B cell (primary cell): ENCODE measurements around the gene KLRC1. TPM values are rescaled to one million over a fixed set of nuclear protein-coding genes. Genes with fewer than 3 reads are reported as not detected.
"Not testable (repeated sequence)": the region's sequence is repeated elsewhere in the genome, so short reads cannot be mapped to it uniquely, and the experiment has no call there.

ENCODE experiments used
- ATAC-seq: fragments of 200-7000 bp; cut with Tn5 transposase; one replicate; pipeline ENCODE4 v1.10.0; 2021; ENCODE audit warnings: low read depth, mild to moderate bottlenecking, moderate number of reproducible peaks, moderate library complexity
- CTCF ChIA-PET: fragments of 350-600 bp; sonication (Branson Sonifier 250); formaldehyde crosslinking; loops from one replicate; lab custom pipeline; 2021; ENCODE audit warnings: antibody characterized with exemption, inconsistent platforms; lab: Charles Lee
- POLR2A ChIA-PET: fragments of 350-600 bp; sonication (Branson Sonifier 250); formaldehyde crosslinking; loops from one replicate; lab custom pipeline; 2021; ENCODE audit warnings: antibody characterized with exemption; lab: Charles Lee
- DNase-seq: peaks from one replicate; pipeline ENCODE4 v3.0.0; 2013
- H2AFZ ChIP-seq: 2 replicates; pipeline ENCODE4 v1.6.1; 2012; ENCODE audit warnings: mild to moderate bottlenecking, low read depth, low read length; ENCODE audit not compliant: insufficient read depth, poor library complexity, severe bottlenecking
- H3K27ac ChIP-seq, 2 donors: 1 replicate in 1 of 2; 2 replicates in 1 of 2; pipeline ENCODE4 v1.5.1; 2012 to 2013; ENCODE audit warnings: low read length in 2 of 2, mild to moderate bottlenecking in 2 of 2, moderate library complexity in 1 of 2
- H3K27me3 ChIP-seq, 4 experiments: fragments of 200-600 bp in 1 of 4; sonication (generic) in 1 of 4; replicated peaks in 1 of 4; 1 replicate in 2 of 4; 2 replicates in 2 of 4; pipeline versions ENCODE4 v1.6.1 to v1.7.0; 2013 to 2016; ENCODE audit warnings: low read length in 3 of 4, mild to moderate bottlenecking in 2 of 4, mixed read lengths in 1 of 4, moderate library complexity in 1 of 4; ENCODE audit not compliant: insufficient read depth in 4 of 4, control insufficient read depth in 3 of 4; ENCODE audit errors: control extremely low read depth in 1 of 4
- H3K36me3 ChIP-seq, 2 experiments: replicated peaks in 1 of 2; 1 replicate in 1 of 2; 2 replicates in 1 of 2; pipeline versions ENCODE4 v1.6.1 to v1.7.1; 2013; ENCODE audit warnings: low read length in 1 of 2; ENCODE audit not compliant: insufficient read depth in 2 of 2, control insufficient read depth in 1 of 2; ENCODE audit errors: control extremely low read depth in 1 of 2, extremely low read depth in 1 of 2
- H3K4me1 ChIP-seq, 2 donors: fragments of 200-600 bp in 1 of 2; sonication (generic) in 1 of 2; 1 replicate in 1 of 2; 2 replicates in 1 of 2; pipeline versions ENCODE4 v1.5.1 to v1.6.1; 2013 to 2017; ENCODE audit warnings: low read length in 2 of 2; ENCODE audit not compliant: control insufficient read depth in 2 of 2, insufficient read depth in 2 of 2
- H3K4me2 ChIP-seq: replicated peaks from 2 replicates; pipeline ENCODE3; 2012; ENCODE audit warnings: mild to moderate bottlenecking, low read depth, low read length; ENCODE audit not compliant: poor library complexity, severe bottlenecking
- H3K4me3 ChIP-seq, 5 experiments: fragments of 200-600 bp in 1 of 5; sonication (generic) in 1 of 5; 1 replicate in 3 of 5; 2 replicates in 2 of 5; pipeline versions ENCODE4 v1.5.1 to v1.7.0; 2011 to 2016; ENCODE audit warnings: low read length in 4 of 5, mild to moderate bottlenecking in 4 of 5, low read depth in 2 of 5, control low read depth in 1 of 5, moderate library complexity in 1 of 5; ENCODE audit not compliant: insufficient read depth in 1 of 5; ENCODE audit errors: control extremely low read depth in 1 of 5, extremely low read depth in 1 of 5
- H3K79me2 ChIP-seq: fragments of 200-600 bp; sonication (generic); one replicate; pipeline ENCODE4 v1.6.0; 2016; ENCODE audit warnings: low read length; ENCODE audit not compliant: control insufficient read depth, insufficient read depth
- H3K9ac ChIP-seq: fragments of 200-600 bp; sonication (generic); 2 replicates; pipeline ENCODE4 v1.6.1; 2017; ENCODE audit warnings: mild to moderate bottlenecking, low read length, moderate library complexity
- H3K9me3 ChIP-seq, 3 donors: one replicate each; pipeline versions ENCODE4 v1.6.1 to v1.7.1; 2013; ENCODE audit warnings: low read length in 2 of 3; ENCODE audit not compliant: control insufficient read depth in 2 of 3, insufficient read depth in 1 of 3; ENCODE audit errors: control extremely low read depth in 1 of 3
- H4K20me1 ChIP-seq: 2 replicates; pipeline ENCODE4 v1.6.0; 2012; ENCODE audit warnings: mild to moderate bottlenecking, low read length; ENCODE audit not compliant: insufficient read depth, control insufficient read depth, poor library complexity, severe bottlenecking
- H3K27ac Mint-ChIP-seq: one replicate; pipeline ENCODE4 v1.8.0; 2021; ENCODE audit warnings: mixed read lengths
- H3K27me3 Mint-ChIP-seq: one replicate; pipeline ENCODE4 v1.8.0; 2021; ENCODE audit warnings: mixed read lengths
- H3K4me1 Mint-ChIP-seq: one replicate; pipeline ENCODE4 v1.8.0; 2021; ENCODE audit warnings: mixed read lengths
- H3K4me3 Mint-ChIP-seq: one replicate; pipeline ENCODE4 v1.8.0; 2021; ENCODE audit warnings: mixed read lengths
- H3K9me3 Mint-ChIP-seq: one replicate; pipeline ENCODE4 v1.8.0; 2022; ENCODE audit warnings: mixed read lengths; ENCODE audit not compliant: insufficient read depth
- WGBS: methylation state at CpG from one replicate; pipeline ENCODE4 v1.1.5; 2013; ENCODE audit warnings: missing lambda C conversion rate; ENCODE audit not compliant: insufficient coverage; 5-methylcytosine and 5-hydroxymethylcytosine counted together
- intact Hi-C: fragments of 100-400 bp; cut with micrococcal nuclease; formaldehyde crosslinking; loops from one replicate; pipeline ENCODE4 v1.10.0; 2022
- polyA plus RNA-seq: library from polyadenylated mRNA; depleted of rRNA; stranded (reverse); fragments of >200 nt; gene quantifications from 2 replicates; pipeline ENCODE4 v1.2.3, GENCODE V29; 2012
- total RNA-seq, 2 donors: library from RNA; stranded (reverse); fragments of 120-200 nt in 1 of 2; gene quantifications; 1 replicate in 1 of 2; 2 replicates in 1 of 2; pipeline versions ENCODE4 v1.2.3 to v1.2.4, GENCODE V29; 2013 to 2022

The KLRC1 gene
- total and polyA plus RNA-seq, 2 donors (not counting 1 experiment from before 2014, with no cell fraction given): not detected

DNA sequence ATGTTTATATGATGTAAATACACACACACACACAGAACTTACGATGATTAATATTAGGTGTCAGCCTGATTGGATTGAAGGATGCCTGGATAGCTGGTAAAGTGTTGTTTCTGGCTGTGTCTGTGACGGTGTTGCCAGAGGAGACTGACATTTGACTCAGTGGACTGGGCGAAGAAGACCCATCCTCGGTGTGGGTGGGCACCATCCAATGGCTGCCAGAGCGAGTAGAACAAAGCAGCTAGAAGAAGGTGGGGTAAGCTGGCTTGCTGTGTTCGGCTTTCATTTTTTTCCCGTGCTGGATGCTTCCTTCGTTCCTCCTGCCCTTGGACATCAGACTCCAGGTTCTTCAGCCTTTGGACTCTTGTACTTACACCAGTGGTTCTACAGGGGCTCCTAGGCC, 12.0 kb downstream of the KLRC1 start:
- H2AFZ ChIP-seq, ATAC-seq, H3K4me2 ChIP-seq, H3K27ac Mint-ChIP-seq, H3K27me3 ChIP-seq, H3K9ac ChIP-seq, DNase-seq, H3K9me3 Mint-ChIP-seq, H3K36me3 ChIP-seq, H3K27ac ChIP-seq, H3K4me1 Mint-ChIP-seq, H3K9me3 ChIP-seq, POLR2A ChIA-PET, intact Hi-C loops, H3K4me3 Mint-ChIP-seq, H4K20me1 ChIP-seq, H3K4me1 ChIP-seq, CTCF ChIA-PET, H3K79me2 ChIP-seq, H3K27me3 Mint-ChIP-seq, H3K4me3 ChIP-seq: not testable (repeated sequence)
- WGBS: 94% methylated on average over 4 of the region's 8 CpGs

DNA sequence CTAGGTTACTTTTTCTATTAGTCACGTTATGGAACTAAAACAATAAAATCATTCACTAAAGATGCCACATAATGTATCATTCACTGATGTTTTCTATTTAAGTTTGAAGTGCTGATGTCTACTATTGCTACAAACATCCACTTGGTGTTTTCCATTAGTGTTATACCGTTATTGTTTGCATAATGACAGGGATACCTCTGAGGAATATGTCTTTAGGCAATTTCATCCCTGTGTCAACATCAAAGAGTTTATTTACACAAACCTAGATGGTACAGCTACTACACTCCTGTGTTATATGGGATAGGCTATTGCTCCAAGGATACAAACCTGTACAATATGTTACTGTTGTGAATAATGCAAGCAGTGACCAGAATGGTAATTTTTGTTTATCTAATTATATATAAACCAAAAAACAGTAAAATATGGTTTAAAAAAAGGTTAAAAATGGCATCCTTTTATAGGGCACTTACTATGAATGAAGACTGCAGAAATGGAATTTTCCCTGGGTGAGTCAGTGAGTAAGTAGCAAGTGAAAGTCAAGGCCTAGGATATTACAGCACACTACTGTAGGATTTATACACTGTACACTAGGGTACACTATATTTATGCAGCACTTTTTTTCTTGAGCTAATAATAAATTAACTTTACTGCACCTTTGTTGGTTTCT, 13.4 kb downstream of the KLRC1 start:
- POLR2A ChIA-PET, CTCF ChIA-PET, H3K9me3 Mint-ChIP-seq, H4K20me1 ChIP-seq, H3K9me3 ChIP-seq, H3K27ac Mint-ChIP-seq, H3K79me2 ChIP-seq, H3K4me1 ChIP-seq, DNase-seq, intact Hi-C loops, H3K4me3 ChIP-seq, H3K27me3 Mint-ChIP-seq, H2AFZ ChIP-seq, H3K4me3 Mint-ChIP-seq, ATAC-seq, H3K36me3 ChIP-seq, H3K4me1 Mint-ChIP-seq, H3K27ac ChIP-seq, H3K27me3 ChIP-seq, H3K9ac ChIP-seq, H3K4me2 ChIP-seq: not testable (repeated sequence)
- WGBS: no CpG with 5 or more reads among the region's 2 CpGs

DNA sequence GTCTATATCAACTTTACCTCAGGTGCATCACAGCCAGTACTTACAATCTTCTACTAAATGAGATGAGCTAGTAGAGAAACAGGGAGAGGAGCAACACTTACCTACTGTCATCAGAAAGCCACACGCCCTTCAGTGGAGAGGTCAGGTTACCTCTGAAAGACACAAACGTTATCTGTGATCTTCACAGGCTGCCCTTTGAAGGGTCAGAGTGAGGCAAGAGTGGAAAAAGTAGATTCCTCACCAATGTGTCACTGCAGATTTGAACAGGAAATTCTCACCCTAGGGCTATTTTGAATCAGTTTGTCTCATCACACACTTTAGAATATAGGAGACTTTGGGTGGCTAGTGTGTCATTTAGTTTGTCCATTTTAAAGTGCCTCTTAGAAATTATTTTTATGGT, 15.6 kb downstream of the KLRC1 start:
- H2AFZ ChIP-seq, H3K9me3 ChIP-seq, H3K27ac Mint-ChIP-seq, H3K4me1 ChIP-seq, H3K36me3 ChIP-seq, H3K4me2 ChIP-seq, H3K9me3 Mint-ChIP-seq, intact Hi-C loops, ATAC-seq, H3K79me2 ChIP-seq, POLR2A ChIA-PET, H3K9ac ChIP-seq, CTCF ChIA-PET, H3K4me3 Mint-ChIP-seq, H3K27ac ChIP-seq, H3K4me1 Mint-ChIP-seq, DNase-seq, H4K20me1 ChIP-seq, H3K4me3 ChIP-seq, H3K27me3 ChIP-seq, H3K27me3 Mint-ChIP-seq: not testable (repeated sequence)
- no CpG with 5 or more reads among the region's 2 CpGs for WGBS

DNA sequence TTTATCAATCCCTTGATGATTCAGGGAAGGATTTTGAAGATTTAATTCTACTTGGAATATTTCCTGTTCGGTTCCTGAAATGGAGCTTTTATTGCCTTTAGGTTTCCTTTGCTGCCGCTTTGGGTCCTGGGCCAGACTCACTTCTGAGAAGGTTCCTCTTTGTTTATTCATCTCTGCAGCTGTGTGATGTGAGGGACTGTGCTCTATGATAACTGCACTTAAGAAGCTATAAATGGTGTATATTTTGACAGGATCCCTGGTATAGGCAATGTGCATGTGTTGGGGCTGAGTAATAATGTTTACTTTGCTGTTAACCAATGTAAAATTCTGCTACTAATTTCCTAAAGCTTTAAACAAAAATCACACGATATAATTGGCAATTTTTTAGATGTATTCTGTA, 17.4 kb downstream of the KLRC1 start, which contains the start of gene KLRC2:
KLRC2 (minus strand) TSS at position 195 of the 400 bp plus-strand sequence; CDS start at position 171, 24 bp downstream.
- H3K27ac ChIP-seq: not testable (repeated sequence)

More for the DNA sequence above, 17.4 kb downstream of the KLRC1 start, which contains the start of gene KLRC2:
- H3K9me3 Mint-ChIP-seq, H3K9ac ChIP-seq, H3K4me3 Mint-ChIP-seq, H3K4me2 ChIP-seq, H2AFZ ChIP-seq, H3K4me1 Mint-ChIP-seq, H4K20me1 ChIP-seq, H3K4me3 ChIP-seq, H3K79me2 ChIP-seq, DNase-seq, ATAC-seq, H3K4me1 ChIP-seq, H3K36me3 ChIP-seq, POLR2A ChIA-PET, H3K27ac Mint-ChIP-seq, H3K27me3 ChIP-seq, H3K27me3 Mint-ChIP-seq, H3K9me3 ChIP-seq, CTCF ChIA-PET, intact Hi-C loops: not testable (repeated sequence)
- no CpG with 5 or more reads among the region's 3 CpGs for WGBS
